Stimulated activated CD8-positive, alpha-beta memory T cell treated with anti-CD3 and anti-CD28 coated beads, Interleukin-15, amount 100 ng/mL, for 4 hours (primary cell): Measurements from ENCODE around the gene WDCP.

Source experiments
- DNase-seq, 2 donors: peaks; one replicate each; pipeline ENCODE4 v3.0.0-alpha.2; 2020; ENCODE audit warnings: low read depth in 2 of 2

The WDCP gene

DNA sequence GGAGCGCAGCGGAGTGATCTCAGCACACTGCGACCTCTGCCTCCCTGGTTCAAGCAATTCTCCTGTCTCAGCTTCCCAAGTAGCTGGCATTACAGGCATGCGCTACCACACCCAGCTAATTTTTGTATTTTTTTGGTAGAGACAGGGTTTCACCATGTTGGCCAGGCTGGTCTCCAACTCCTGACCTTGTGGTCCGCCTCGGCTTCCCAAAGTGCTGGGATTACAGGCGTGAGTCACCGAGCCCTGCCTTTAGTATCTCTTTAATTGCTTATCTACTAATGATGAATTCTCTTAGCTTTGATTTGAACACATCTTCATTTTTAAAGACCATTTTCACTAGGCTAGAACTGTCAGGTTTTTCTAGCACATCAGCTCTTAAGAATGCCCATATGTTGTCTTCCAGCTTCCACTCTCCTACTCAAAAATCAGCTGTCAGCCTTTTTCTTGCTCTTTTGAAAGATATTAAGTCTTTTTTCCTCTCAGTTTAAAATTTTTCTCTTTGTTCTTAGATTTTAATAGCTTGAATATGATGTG lies 53.4 kb downstream of the WDCP start:
- DNase-seq, result no peak

DNA sequence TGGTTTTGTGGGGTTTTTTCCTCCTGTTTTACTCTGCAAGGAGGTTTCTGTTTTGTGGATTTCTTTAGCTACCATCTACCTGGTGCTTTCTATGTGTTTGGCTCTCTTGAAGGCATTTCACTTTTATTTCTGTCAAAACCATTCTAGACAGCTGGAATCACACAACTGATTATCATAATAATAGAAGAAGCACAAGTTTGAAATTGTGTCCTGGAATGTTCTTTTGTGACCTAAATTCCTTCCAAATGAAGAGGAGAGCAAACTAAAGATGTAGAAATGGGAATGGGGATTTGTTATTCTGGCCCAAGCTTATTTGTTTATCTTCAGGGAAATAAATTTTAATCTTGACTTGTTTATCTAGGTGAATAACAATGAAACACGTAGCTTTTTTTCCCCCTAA lies 54.3 kb downstream of the WDCP start:
- DNase-seq, result no peak

DNA sequence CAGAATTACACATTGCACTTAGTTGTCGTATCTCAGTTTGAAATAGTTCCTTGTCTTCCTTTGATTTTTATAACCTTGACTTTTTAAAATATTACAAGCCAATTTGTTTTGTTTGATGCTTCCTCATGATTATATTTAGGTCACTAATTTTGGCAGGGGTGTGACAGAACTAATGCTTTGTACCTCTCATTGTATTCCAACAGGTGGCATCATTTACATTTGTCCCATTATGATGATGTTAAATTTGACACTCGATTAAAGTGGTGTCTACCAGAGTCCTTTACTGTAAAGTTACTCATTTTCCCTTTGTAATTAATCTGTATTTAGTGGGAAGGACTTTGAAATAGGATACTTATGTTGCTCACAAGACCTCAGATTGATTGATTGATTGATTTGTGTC lies 58.8 kb downstream of the WDCP start:
- no peak for DNase-seq
